H9 (cell line): ENCODE measurements around the gene GFOD2. TPM values are rescaled to one million over a fixed set of nuclear protein-coding genes. Genes with fewer than 3 reads are reported as not detected.

ENCODE experiments used
- DNase-seq: peaks from one replicate; pipeline ENCODE4 v3.0.0-alpha.2; 2017
- H2AFZ ChIP-seq: one replicate; pipeline ENCODE4 v1.6.1; 2013; ENCODE audit warnings: mild to moderate bottlenecking, low read length, control low read depth, moderate library complexity
- H2AK5ac ChIP-seq: 2 replicates; pipeline ENCODE4 v1.6.1; 2013; ENCODE audit warnings: low read length, control low read depth, mixed read lengths; ENCODE audit not compliant: insufficient read length
- H2BK120ac ChIP-seq: one replicate; pipeline ENCODE4 v1.6.1; 2013; ENCODE audit warnings: low read depth, mild to moderate bottlenecking, low read length, control low read depth, inconsistent platforms; ENCODE audit not compliant: poor library complexity, severe bottlenecking
- H2BK12ac ChIP-seq: 2 replicates; pipeline ENCODE4 v1.6.1; 2013; ENCODE audit warnings: low read length, control low read depth, mixed read lengths, low read depth; ENCODE audit not compliant: insufficient read length
- H2BK15ac ChIP-seq: 2 replicates; pipeline ENCODE4 v1.6.1; 2013; ENCODE audit warnings: low read depth, low read length, control low read depth
- H2BK20ac ChIP-seq: one replicate; pipeline ENCODE4 v1.6.1; 2013; ENCODE audit warnings: low read depth, mild to moderate bottlenecking, low read length, control low read depth, inconsistent platforms; ENCODE audit not compliant: poor library complexity, severe bottlenecking
- H2BK5ac ChIP-seq: 2 replicates; pipeline ENCODE4 v1.6.1; 2013; ENCODE audit warnings: low read length, control low read depth, mixed read lengths; ENCODE audit not compliant: insufficient read length
- H3K14ac ChIP-seq: 2 replicates; pipeline ENCODE4 v1.6.1; 2013; ENCODE audit warnings: low read length, control low read depth; ENCODE audit not compliant: insufficient read depth
- H3K18ac ChIP-seq: 2 replicates; pipeline ENCODE4 v1.6.1; 2013; ENCODE audit warnings: low read depth, mild to moderate bottlenecking, mixed read lengths, low read length, control low read depth; ENCODE audit not compliant: insufficient read length
- H3K23ac ChIP-seq: 2 replicates; pipeline ENCODE4 v1.6.1; 2013; ENCODE audit warnings: low read length, control low read depth, mixed read lengths, low read depth; ENCODE audit not compliant: insufficient read length
- H3K23me2 ChIP-seq: 2 replicates; pipeline ENCODE4 v1.6.1; 2013; ENCODE audit warnings: low read depth, mild to moderate bottlenecking, mixed read lengths, low read length, control low read depth; ENCODE audit not compliant: insufficient read length, poor library complexity, severe bottlenecking
- H3K27ac ChIP-seq: 2 replicates; pipeline ENCODE4 v1.5.1; 2013; ENCODE audit warnings: low read length, control low read depth, mixed read lengths, low read depth; ENCODE audit not compliant: insufficient read length
- H3K27me3 ChIP-seq: 2 replicates; pipeline ENCODE4 v1.6.1; 2013; ENCODE audit warnings: low read length, control low read depth, inconsistent platforms; ENCODE audit not compliant: insufficient read depth
- H3K4ac ChIP-seq: 2 replicates; pipeline ENCODE4 v1.6.1; 2013; ENCODE audit warnings: low read depth, mild to moderate bottlenecking, control low read depth, inconsistent platforms, low read length, moderate library complexity
- H3K4me1 ChIP-seq: 2 replicates; pipeline ENCODE4 v1.6.1; 2013; ENCODE audit warnings: low read length, control low read depth, inconsistent platforms; ENCODE audit not compliant: insufficient read depth
- H3K4me2 ChIP-seq: 2 replicates; pipeline ENCODE4 v1.6.1; 2013; ENCODE audit warnings: low read length, control low read depth, mixed read lengths; ENCODE audit not compliant: insufficient read length, insufficient read depth
- H3K56ac ChIP-seq: 2 replicates; pipeline ENCODE4 v1.6.1; 2013; ENCODE audit warnings: low read depth, mild to moderate bottlenecking, mixed read lengths, low read length, control low read depth; ENCODE audit not compliant: insufficient read length
- H3K79me1 ChIP-seq: 2 replicates; pipeline ENCODE4 v1.6.1; 2013; ENCODE audit warnings: low read depth, mild to moderate bottlenecking, moderate library complexity, low read length, control low read depth, inconsistent platforms; ENCODE audit not compliant: insufficient read depth, poor library complexity, severe bottlenecking
- H3K79me2 ChIP-seq: 2 replicates; pipeline ENCODE4 v1.6.1; 2013; ENCODE audit warnings: low read length, control low read depth, inconsistent platforms; ENCODE audit not compliant: insufficient read depth
- H3K9ac ChIP-seq: 2 replicates; pipeline ENCODE4 v1.6.1; 2013; ENCODE audit warnings: low read length, control low read depth, mixed read lengths; ENCODE audit not compliant: insufficient read length; ENCODE audit errors: extremely low read depth
- H3K9me3 ChIP-seq: one replicate; pipeline ENCODE4 v1.6.1; 2013; ENCODE audit warnings: low read depth, low read length, inconsistent platforms; ENCODE audit not compliant: control insufficient read depth
- H3T11ph ChIP-seq: one replicate; pipeline ENCODE4 v1.6.1; 2013; ENCODE audit warnings: mild to moderate bottlenecking, low read length, control low read depth, inconsistent platforms
- H4K20me1 ChIP-seq: one replicate; pipeline ENCODE4 v1.6.1; 2013; ENCODE audit not compliant: control insufficient read depth, insufficient read length, insufficient read depth
- H4K5ac ChIP-seq: 2 replicates; pipeline ENCODE4 v1.6.1; 2013; ENCODE audit warnings: low read depth, mild to moderate bottlenecking, mixed read lengths, low read length, control low read depth; ENCODE audit not compliant: insufficient read length
- H4K8ac ChIP-seq: replicated peaks from 2 replicates; pipeline ENCODE4 v1.6.1; 2013; ENCODE audit warnings: low read length, control low read depth, mixed read lengths, low read depth; ENCODE audit not compliant: insufficient read length
- H4K91ac ChIP-seq: 2 replicates; pipeline ENCODE4 v1.6.1; 2013; ENCODE audit warnings: low read depth, mild to moderate bottlenecking, moderate library complexity, mixed read lengths, low read length, control low read depth; ENCODE audit not compliant: insufficient read length
- H3K27ac Mint-ChIP-seq, 3 experiments: 2 replicates in 2 of 3; 3 replicates in 1 of 3; pipeline ENCODE4 v1.8.0; 2020 to 2021; ENCODE audit warnings: mixed read lengths in 3 of 3, mild to moderate bottlenecking in 1 of 3, moderate library complexity in 1 of 3
- H3K27me3 Mint-ChIP-seq: 2 replicates; pipeline ENCODE4 v1.8.0; 2021; ENCODE audit warnings: low read depth, mild to moderate bottlenecking, moderate library complexity, mixed read lengths
- H3K36me3 Mint-ChIP-seq, 3 experiments: 2 replicates in 2 of 3; 3 replicates in 1 of 3; pipeline ENCODE4 v1.8.0; 2020 to 2021; ENCODE audit warnings: low read depth in 3 of 3, mixed read lengths in 3 of 3; ENCODE audit not compliant: insufficient read depth in 1 of 3
- H3K4me1 Mint-ChIP-seq, 2 experiments: 2 replicates each; pipeline ENCODE4 v1.8.0; 2020; ENCODE audit warnings: mixed read lengths in 2 of 2
- H3K4me3 Mint-ChIP-seq, 2 experiments: 2 replicates in 1 of 2; 3 replicates in 1 of 2; pipeline ENCODE4 v1.8.0; 2020 to 2021; ENCODE audit warnings: mild to moderate bottlenecking in 2 of 2, mixed read lengths in 2 of 2, moderate library complexity in 1 of 2
- H3K9me3 Mint-ChIP-seq, 2 experiments: 2 replicates in 1 of 2; 3 replicates in 1 of 2; pipeline ENCODE4 v1.8.0; 2020; ENCODE audit warnings: mild to moderate bottlenecking in 2 of 2, mixed read lengths in 2 of 2, moderate library complexity in 1 of 2
- CTCF ChIP-seq: fragments of 200-600 bp; sonication (generic); conservative IDR thresholded peaks from 3 replicates; pipeline ENCODE4 v1.8.0; 2021; ENCODE audit warnings: antibody characterized with exemption, mild to moderate bottlenecking
- WGBS: extraction: QIAGEN DNeasy Blood & Tissue Kit; methylation state at CpG from one replicate; pipeline ENCODE4 v1.1.7; 2013; ENCODE audit warnings: missing lambda C conversion rate, low lambda C conversion rate, mixed read lengths; ENCODE audit not compliant: insufficient read length; ENCODE audit errors: extremely low coverage; 5-methylcytosine and 5-hydroxymethylcytosine counted together
- total RNA-seq: library from RNA; stranded (reverse); gene quantifications from 2 replicates; pipeline ENCODE4 v1.2.1, GENCODE V29; 2021

Gene GFOD2
- total RNA-seq, 1 experiment from 2014 or later = 21.8 TPM

GRCh38 chr16:67654403-67654911, 64.7 kb downstream of the GFOD2 start:
- Histone ChIP-seq H2BK20ac (no peak overlapping the region), H2BK5ac (no peak overlapping the region), H2AK5ac (no peak overlapping the region), H3K18ac (no peak overlapping the region), H3K4me1 (no peaks in the 10 kb centered on the region), H3K27ac (no peak overlapping the region), H2BK15ac (no peak overlapping the region), H3K79me2 (no peaks in the 10 kb centered on the region), H3T11ph (no peak overlapping the region), H2BK120ac (no peak overlapping the region), H3K4ac (no peak overlapping the region), H3K56ac (no peak overlapping the region), H4K20me1 (no peaks in the 10 kb centered on the region), H4K91ac (no peak overlapping the region), H3K4me2 (no peak overlapping the region), H4K5ac (no peak overlapping the region), H3K14ac (no peak overlapping the region), H3K27me3 (no peaks in the 10 kb centered on the region; the same call in 1 of the 2 replicates), H4K8ac (no peak overlapping the region), H2AFZ (no peak overlapping the region), H3K23ac (no peak overlapping the region), H2BK12ac (no peak overlapping the region), H3K79me1 (no peaks in the 10 kb centered on the region), H3K9me3 (no peaks in the 10 kb centered on the region), H3K23me2 (peaks cover 3% of the 10 kb centered on the region), H3K9ac (no peak overlapping the region)
- Mint-ChIP-seq H3K9me3 (no peaks in the 10 kb centered on the region; a peak in 1 of 5 replicates), H3K4me1 (peaks cover 8 to 11% of the 10 kb centered on the region in 2 experiments), H3K4me3 (peak overlapping the region in 1 of 2 experiments; percentile 54; a peak in 3 of 5 replicates), H3K27me3 (peaks cover 5% of the 10 kb centered on the region), H3K27ac (no peak overlapping the region), H3K36me3 (peaks cover 12 to 52% (median 39%) of the 10 kb centered on the region in 3 experiments)
- no CpG with 5 or more reads among the region's 30 CpGs for WGBS
- TF ChIP-seq CTCF = no peak
- no peak for DNase-seq
